NCI-H748 (cell line): ENCODE results near the gene IGLON5.

Source experiments
- DNase-seq: peaks from one replicate; lab custom pipeline; 2025; ENCODE audit not compliant: unreplicated experiment; lab: John Stamatoyannopoulos, UW

Gene IGLON5

GRCh38 chr19:51311351-51312257 is at the start of gene IGLON5:
Gene IGLON5 (plus strand): TSS chr19:51311644. CDS start chr19:51311848, 204 bp downstream.
- no peak for DNase-seq

- no peak for DNase-seq
These were observed 47.6 kb upstream of the IGLON5 start for GRCh38 chr19:51263808-51264207.

- no peak for DNase-seq
These were observed 40.4 kb upstream of the IGLON5 start for GRCh38 chr19:51271067-51271466.

GRCh38 chr19:51272183-51272810 is 39.1 kb upstream of the IGLON5 start:
- no peak for DNase-seq

GRCh38 chr19:51274049-51274770 is 37.2 kb upstream of the IGLON5 start:
- no peak for DNase-seq

GRCh38 chr19:51277112-51277511 is 34.3 kb upstream of the IGLON5 start:
- DNase-seq: no peak

- no peak for DNase-seq
These were observed 29.1 kb upstream of the IGLON5 start for GRCh38 chr19:51282335-51282734.

GRCh38 chr19:51285682-51286081 is 25.8 kb upstream of the IGLON5 start:
- no peak for DNase-seq

GRCh38 chr19:51289635-51290034 is 21.8 kb upstream of the IGLON5 start:
- DNase-seq: no peak

- no peak for DNase-seq
These were observed 18.5 kb upstream of the IGLON5 start for GRCh38 chr19:51292971-51293370.

- DNase-seq: no peak
These were observed 17.8 kb upstream of the IGLON5 start for GRCh38 chr19:51293571-51294210.

GRCh38 chr19:51294211-51294976 is 17.1 kb upstream of the IGLON5 start:
- no peak for DNase-seq

- no peak for DNase-seq
These were observed 16.5 kb upstream of the IGLON5 start for GRCh38 chr19:51294977-51295375.

GRCh38 chr19:51295382-51296126 is 15.9 kb upstream of the IGLON5 start:
- no peak for DNase-seq

- no peak for DNase-seq
These were observed 14.9 kb upstream of the IGLON5 start for GRCh38 chr19:51296336-51297093.

GRCh38 chr19:51297406-51297805 is 14.0 kb upstream of the IGLON5 start:
- DNase-seq: no peak

- no peak for DNase-seq
These were observed 10.2 kb upstream of the IGLON5 start for GRCh38 chr19:51301266-51301665.

GRCh38 chr19:51305479-51305878 is 6.0 kb upstream of the IGLON5 start:
- DNase-seq: no peak

GRCh38 chr19:51316688-51317087 is 5.2 kb downstream of the IGLON5 start:
- no peak for DNase-seq
